ENCODE data around the gene KRTAP20-3.

The KRTAP20-3 gene

DNA sequence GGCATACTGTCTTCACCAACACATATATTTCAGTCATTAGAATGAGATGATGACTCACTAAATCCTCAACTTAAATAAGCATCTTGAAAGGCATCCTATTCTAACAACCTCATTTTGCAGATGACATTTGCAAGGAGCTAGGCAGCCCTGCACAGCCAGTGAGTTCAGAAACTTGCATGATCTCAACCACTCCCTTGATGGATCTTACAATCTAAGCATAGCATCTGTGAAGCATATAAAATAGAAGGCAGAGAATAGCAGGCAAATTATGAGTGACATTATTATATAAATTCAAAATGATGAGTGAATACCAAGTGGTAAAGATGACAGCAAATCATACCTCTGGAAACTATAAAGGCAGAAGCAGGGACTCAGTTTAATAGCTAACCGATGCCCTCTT is 31.6 kb downstream of the KRTAP20-3 start:
- H3K9me3 ChIP-seq (ENCODE audit: severe bottlenecking): no peaks in the 10 kb centered on the region
- no peaks in the 10 kb centered on the region for H3K27me3 ChIP-seq (ENCODE audit: insufficient read depth, poor library complexity, severe bottlenecking)
- TF ChIP-seq, protein P1, sequence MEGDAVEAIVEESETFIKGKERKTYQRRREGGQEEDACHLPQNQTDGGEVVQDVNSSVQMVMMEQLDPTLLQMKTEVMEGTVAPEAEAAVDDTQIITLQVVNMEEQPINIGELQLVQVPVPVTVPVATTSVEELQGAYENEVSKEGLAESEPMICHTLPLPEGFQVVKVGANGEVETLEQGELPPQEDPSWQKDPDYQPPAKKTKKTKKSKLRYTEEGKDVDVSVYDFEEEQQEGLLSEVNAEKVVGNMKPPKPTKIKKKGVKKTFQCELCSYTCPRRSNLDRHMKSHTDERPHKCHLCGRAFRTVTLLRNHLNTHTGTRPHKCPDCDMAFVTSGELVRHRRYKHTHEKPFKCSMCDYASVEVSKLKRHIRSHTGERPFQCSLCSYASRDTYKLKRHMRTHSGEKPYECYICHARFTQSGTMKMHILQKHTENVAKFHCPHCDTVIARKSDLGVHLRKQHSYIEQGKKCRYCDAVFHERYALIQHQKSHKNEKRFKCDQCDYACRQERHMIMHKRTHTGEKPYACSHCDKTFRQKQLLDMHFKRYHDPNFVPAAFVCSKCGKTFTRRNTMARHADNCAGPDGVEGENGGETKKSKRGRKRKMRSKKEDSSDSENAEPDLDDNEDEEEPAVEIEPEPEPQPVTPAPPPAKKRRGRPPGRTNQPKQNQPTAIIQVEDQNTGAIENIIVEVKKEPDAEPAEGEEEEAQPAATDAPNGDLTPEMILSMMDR (IDR thresholded peaks at IDR 0.05; ENCODE audit: poor library complexity, severe bottlenecking): no peak
- no peaks in the 10 kb centered on the region for H3K4me1 ChIP-seq (ENCODE audit: insufficient read depth, poor library complexity, severe bottlenecking)
- DNase-seq (ENCODE audit: low spot score): no peak
- ATAC-seq (ENCODE audit: low read depth): no peak
- no peak overlapping the region for H3K27ac ChIP-seq (ENCODE audit: poor library complexity, severe bottlenecking)
- no peak overlapping the region for H3K4me3 ChIP-seq (ENCODE audit: severe bottlenecking)
- no peaks in the 10 kb centered on the region for H3K36me3 ChIP-seq (ENCODE audit: low read depth)

DNA sequence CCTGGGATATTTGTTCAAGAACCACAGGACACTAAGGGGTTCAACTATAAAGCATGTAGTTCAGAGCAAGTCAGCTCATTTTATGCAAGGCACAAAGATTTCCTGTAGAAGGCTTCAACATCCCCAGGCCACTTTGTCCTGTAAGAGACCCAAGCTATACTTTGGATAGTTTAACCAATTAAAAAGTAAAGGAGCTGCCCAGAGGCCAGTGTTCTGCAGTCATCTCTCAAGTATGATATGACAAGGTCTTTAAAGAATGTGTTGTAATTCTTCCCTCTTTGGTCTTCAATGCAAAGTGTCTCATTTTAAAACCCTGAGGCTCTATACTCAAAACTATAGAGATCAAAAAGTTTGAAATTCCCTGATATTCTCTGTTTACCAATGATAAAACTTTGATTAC is 34.1 kb downstream of the KRTAP20-3 start:
- DNase-seq (ENCODE audit: low spot score): no peak
- no peaks in the 10 kb centered on the region for H3K9me3 ChIP-seq (ENCODE audit: severe bottlenecking)
- no peak for ATAC-seq (ENCODE audit: low read depth)
- H3K4me3 ChIP-seq (ENCODE audit: severe bottlenecking): no peak overlapping the region
- no peak overlapping the region for H3K27ac ChIP-seq (ENCODE audit: poor library complexity, severe bottlenecking)
- H3K4me1 ChIP-seq (ENCODE audit: insufficient read depth, poor library complexity, severe bottlenecking): no peaks in the 10 kb centered on the region
- H3K36me3 ChIP-seq (ENCODE audit: low read depth): no peaks in the 10 kb centered on the region
- TF ChIP-seq, protein P1 (IDR thresholded peaks at IDR 0.05; ENCODE audit: poor library complexity, severe bottlenecking): no peak
- H3K27me3 ChIP-seq (ENCODE audit: insufficient read depth, poor library complexity, severe bottlenecking): no peaks in the 10 kb centered on the region

DNA sequence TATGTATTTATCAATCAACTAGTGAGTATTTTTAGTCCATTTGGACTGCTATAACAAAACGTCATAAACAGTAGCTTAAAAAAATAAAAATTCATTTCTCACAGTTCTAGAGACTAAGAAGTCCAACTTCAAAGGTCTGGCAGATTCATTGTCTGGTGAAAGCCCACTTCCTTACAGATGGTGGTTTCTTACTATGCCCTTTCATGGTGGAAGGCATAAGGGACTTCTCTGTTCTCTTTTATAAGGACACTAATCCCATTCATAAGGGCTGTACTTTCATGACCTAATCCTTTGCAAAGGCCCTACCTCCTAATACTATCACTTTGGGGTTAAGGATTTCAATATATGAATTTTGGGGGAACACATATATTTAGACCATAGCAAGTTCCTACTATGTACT is 37.9 kb downstream of the KRTAP20-3 start:
- H3K4me3 ChIP-seq (ENCODE audit: severe bottlenecking): no peak overlapping the region
- no peaks in the 10 kb centered on the region for H3K36me3 ChIP-seq (ENCODE audit: low read depth)
- TF ChIP-seq, protein P1 (IDR thresholded peaks at IDR 0.05; ENCODE audit: poor library complexity, severe bottlenecking): no peak
- no peaks in the 10 kb centered on the region for H3K9me3 ChIP-seq (ENCODE audit: severe bottlenecking)
- H3K27ac ChIP-seq (ENCODE audit: poor library complexity, severe bottlenecking): no peak overlapping the region
- DNase-seq (ENCODE audit: low spot score) (no peak), ATAC-seq (ENCODE audit: low read depth) (no peak)
- no peaks in the 10 kb centered on the region for H3K4me1 ChIP-seq (ENCODE audit: insufficient read depth, poor library complexity, severe bottlenecking)
- H3K27me3 ChIP-seq (ENCODE audit: insufficient read depth, poor library complexity, severe bottlenecking): no peaks in the 10 kb centered on the region

DNA sequence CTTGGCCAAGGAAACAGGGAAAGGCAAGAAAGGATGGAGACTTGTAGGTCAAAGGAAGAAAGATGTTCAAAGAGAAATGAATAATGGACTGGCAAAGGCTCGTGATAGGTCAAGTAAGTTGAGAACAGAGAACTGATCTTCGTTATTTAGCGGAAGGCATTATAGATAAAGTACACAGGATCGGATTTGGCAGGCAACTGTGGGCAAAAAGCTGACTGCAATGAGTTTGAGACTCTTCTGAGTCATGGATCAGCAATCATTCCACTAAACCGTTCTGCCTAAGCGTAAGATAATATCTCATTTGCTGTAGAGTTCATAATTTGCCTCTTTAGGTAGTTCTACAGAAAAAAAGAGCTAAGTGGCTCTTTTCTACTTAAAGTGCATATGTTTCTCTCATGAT is 41.8 kb downstream of the KRTAP20-3 start:
- H3K4me3 ChIP-seq (ENCODE audit: severe bottlenecking): no peak overlapping the region

DNA sequence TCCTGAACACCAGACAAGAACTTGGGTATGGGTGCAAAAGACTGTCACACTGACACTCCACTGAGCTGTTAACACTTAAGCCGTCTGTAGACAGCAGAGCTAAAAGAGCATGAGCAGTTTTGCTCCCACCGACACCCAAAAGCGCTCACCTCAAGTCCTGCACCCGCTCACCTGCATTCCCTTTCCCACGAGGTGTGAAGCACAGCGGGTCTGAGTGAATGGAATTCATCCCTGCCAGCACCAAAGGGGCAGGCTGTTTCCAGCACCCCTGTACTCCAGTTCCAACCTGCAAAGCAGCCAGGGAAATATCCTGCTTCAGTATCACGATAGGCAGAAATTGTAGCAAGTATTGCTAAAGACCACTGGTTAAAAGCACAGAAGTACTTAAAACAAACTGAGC is 47.2 kb downstream of the KRTAP20-3 start:
- Histone ChIP-seq H3K4me1 (ENCODE audit: insufficient read depth, poor library complexity, severe bottlenecking) (no peaks in the 10 kb centered on the region), H3K9me3 (ENCODE audit: severe bottlenecking) (no peaks in the 10 kb centered on the region), H3K4me3 (ENCODE audit: severe bottlenecking) (no peak overlapping the region), H3K36me3 (ENCODE audit: low read depth) (no peaks in the 10 kb centered on the region), H3K27me3 (ENCODE audit: insufficient read depth, poor library complexity, severe bottlenecking) (peaks cover 21% of the 10 kb centered on the region), H3K27ac (ENCODE audit: poor library complexity, severe bottlenecking) (no peak overlapping the region)
- TF ChIP-seq, protein P1 (IDR thresholded peaks at IDR 0.05; ENCODE audit: poor library complexity, severe bottlenecking): no peak
- ATAC-seq (ENCODE audit: low read depth) (no peak), DNase-seq (ENCODE audit: low spot score) (no peak)

More for the DNA sequence above, 41.8 kb downstream of the KRTAP20-3 start:
- DNase-seq (ENCODE audit: low spot score): no peak
- ATAC-seq (ENCODE audit: low read depth): no peak
- no peaks in the 10 kb centered on the region for H3K27me3 ChIP-seq (ENCODE audit: insufficient read depth, poor library complexity, severe bottlenecking)
- no peak overlapping the region for H3K27ac ChIP-seq (ENCODE audit: poor library complexity, severe bottlenecking)
- H3K9me3 ChIP-seq (ENCODE audit: severe bottlenecking): no peaks in the 10 kb centered on the region
- TF ChIP-seq, protein P1 (IDR thresholded peaks at IDR 0.05; ENCODE audit: poor library complexity, severe bottlenecking): no peak
- H3K4me1 ChIP-seq (ENCODE audit: insufficient read depth, poor library complexity, severe bottlenecking): no peaks in the 10 kb centered on the region
- no peaks in the 10 kb centered on the region for H3K36me3 ChIP-seq (ENCODE audit: low read depth)

All from RWPE2 (cell line).